Mesothelial cell of epicardium (in vitro differentiated cells): ENCODE results near the gene LDLRAD4. TPM values are rescaled to one million over a fixed set of nuclear protein-coding genes. Genes with fewer than 3 reads are reported as not detected.

Experiments
- DNase-seq, 2 experiments: peaks; one replicate each; pipeline ENCODE4 v3.0.0; 2021; ENCODE audit warnings: low spot score in 2 of 2; ENCODE audit not compliant: unreplicated experiment in 2 of 2
- H3K27ac Mint-ChIP-seq: 2 replicates; pipeline ENCODE4 v1.8.0; 2021; ENCODE audit warnings: mixed read lengths
- H3K27me3 Mint-ChIP-seq: 2 replicates; pipeline ENCODE4 v1.8.0; 2021; ENCODE audit warnings: low read depth, mixed read lengths
- H3K36me3 Mint-ChIP-seq: 2 replicates; pipeline ENCODE4 v1.8.0; 2021; ENCODE audit warnings: mixed read lengths
- H3K4me1 Mint-ChIP-seq: 2 replicates; pipeline ENCODE4 v1.8.0; 2021; ENCODE audit warnings: mixed read lengths
- H3K4me3 Mint-ChIP-seq: 2 replicates; pipeline ENCODE4 v1.8.0; 2021; ENCODE audit warnings: mild to moderate bottlenecking, moderate library complexity, mixed read lengths
- H3K9me3 Mint-ChIP-seq: 2 replicates; pipeline ENCODE4 v1.8.0; 2021; ENCODE audit warnings: mixed read lengths
- total RNA-seq: library from RNA; stranded (reverse); gene quantifications from 3 replicates; pipeline ENCODE4 v1.2.1, GENCODE V29; 2021
- TF ChIP-seq, protein P1 (sequence below): fragments of 200-600 bp; sonication (generic); IDR thresholded peaks from one replicate; pipeline ENCODE4 v1.5.0; 2021; ENCODE audit warnings: antibody characterized with exemption; ENCODE audit not compliant: unreplicated experiment

The LDLRAD4 gene
- total RNA-seq, 1 donor from 2014 or later: 29.7 TPM

DNA sequence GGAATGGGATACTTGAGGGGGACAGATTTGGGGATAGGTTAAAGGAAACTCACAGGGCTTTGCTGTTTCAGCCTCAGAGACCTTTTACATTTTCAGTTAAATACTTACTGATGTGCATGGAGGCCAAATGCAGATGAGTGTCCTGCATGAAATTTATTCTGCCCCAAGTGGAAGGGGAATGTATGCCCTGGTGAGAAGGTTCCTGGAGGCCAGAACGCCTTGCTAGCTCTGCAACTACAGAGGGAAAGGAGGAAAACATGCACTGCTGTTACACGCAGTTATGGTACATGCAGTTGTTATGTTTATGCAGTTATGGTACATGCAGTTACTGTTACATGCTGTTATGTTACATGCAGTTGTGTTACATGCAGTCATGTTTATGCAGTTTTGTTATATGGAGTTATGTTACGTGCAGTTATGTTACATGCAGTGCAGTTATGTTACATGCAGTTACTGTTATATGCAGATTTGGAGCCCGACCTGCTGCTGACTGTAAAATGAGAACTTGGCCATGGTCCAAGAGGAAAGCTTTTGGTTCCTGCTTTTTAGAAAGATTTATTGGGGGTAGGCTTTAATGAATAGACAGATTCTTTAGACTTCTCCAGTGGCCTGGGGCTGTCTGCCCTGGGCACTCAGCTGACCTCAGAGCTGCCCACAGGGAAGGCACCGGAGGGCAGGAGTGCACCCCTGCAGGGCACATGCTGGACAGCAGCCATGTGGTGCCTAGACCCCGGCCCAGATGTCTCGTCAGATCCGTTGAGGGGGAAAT is 84.1 kb downstream of the LDLRAD4 start:
- peaks cover 8% of the 10 kb centered on the region for H3K36me3 Mint-ChIP-seq
- TF ChIP-seq, protein P1, sequence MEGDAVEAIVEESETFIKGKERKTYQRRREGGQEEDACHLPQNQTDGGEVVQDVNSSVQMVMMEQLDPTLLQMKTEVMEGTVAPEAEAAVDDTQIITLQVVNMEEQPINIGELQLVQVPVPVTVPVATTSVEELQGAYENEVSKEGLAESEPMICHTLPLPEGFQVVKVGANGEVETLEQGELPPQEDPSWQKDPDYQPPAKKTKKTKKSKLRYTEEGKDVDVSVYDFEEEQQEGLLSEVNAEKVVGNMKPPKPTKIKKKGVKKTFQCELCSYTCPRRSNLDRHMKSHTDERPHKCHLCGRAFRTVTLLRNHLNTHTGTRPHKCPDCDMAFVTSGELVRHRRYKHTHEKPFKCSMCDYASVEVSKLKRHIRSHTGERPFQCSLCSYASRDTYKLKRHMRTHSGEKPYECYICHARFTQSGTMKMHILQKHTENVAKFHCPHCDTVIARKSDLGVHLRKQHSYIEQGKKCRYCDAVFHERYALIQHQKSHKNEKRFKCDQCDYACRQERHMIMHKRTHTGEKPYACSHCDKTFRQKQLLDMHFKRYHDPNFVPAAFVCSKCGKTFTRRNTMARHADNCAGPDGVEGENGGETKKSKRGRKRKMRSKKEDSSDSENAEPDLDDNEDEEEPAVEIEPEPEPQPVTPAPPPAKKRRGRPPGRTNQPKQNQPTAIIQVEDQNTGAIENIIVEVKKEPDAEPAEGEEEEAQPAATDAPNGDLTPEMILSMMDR: no peak
- no peaks in the 10 kb centered on the region for H3K27me3 Mint-ChIP-seq
- H3K27ac Mint-ChIP-seq: peak overlapping the region; percentile 86
- no peak for DNase-seq
- H3K4me1 Mint-ChIP-seq: peaks cover 42% of the 10 kb centered on the region
- H3K4me3 Mint-ChIP-seq: no peak overlapping the region
- H3K9me3 Mint-ChIP-seq: peaks cover 8% of the 10 kb centered on the region

DNA sequence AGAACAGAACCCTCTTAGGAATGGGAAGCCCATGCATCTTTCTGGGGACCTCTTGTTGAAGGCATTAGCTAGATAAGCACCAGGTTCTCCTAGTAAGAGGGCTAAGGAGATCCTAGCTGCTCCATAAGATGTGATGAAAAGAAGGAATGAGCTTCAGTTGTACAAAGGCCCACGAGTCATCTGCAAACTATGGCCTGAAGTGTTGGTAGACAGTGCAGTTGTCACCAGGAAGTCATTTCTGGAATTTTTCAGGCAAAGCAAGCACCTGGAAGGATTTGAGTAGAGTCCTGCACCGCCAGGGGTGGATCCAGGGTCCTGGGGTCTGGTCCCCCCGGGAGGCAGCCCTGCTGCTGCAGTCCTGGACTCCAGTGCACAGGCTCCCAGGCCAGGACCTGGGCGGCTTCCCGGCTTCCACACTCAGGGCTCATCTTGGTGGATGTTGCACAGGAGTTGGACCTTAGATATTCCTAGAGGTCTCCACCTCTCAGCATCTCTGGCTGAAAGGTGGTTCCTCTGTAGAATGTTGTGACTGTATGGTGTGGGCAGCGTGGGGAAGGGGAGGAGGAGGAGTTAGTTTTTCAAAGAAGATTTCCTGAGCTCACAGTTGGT is 85.3 kb downstream of the LDLRAD4 start:
- DNase-seq: no peak
- Mint-ChIP-seq H3K36me3 (peaks cover 8% of the 10 kb centered on the region), H3K9me3 (peaks cover 8% of the 10 kb centered on the region), H3K27ac (peak overlapping the region; percentile 70), H3K4me3 (no peak overlapping the region), H3K4me1 (peaks cover 42% of the 10 kb centered on the region), H3K27me3 (no peaks in the 10 kb centered on the region)
- TF ChIP-seq, protein P1: no peak

DNA sequence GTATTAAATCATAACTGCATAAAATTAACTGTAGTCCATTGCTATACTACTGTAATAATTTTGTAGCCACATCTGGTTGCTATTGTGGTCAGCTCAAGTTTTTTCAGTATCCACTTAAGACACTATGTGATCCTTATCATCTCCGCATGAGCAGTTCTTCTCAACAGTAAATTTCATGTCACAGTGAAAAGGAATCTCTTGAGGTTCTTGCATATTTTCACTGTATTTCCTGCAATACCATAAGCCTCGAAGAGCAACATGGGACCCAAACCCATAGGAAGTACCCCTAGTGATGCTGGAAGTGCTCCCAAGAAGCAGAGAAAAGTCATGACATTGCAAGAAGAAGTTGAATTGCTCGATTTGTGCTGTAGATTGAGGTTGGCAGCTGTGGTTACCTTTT is 86.7 kb downstream of the LDLRAD4 start:
- Mint-ChIP-seq H3K4me3 (no peak overlapping the region), H3K27ac (no peak overlapping the region), H3K4me1 (peaks cover 42% of the 10 kb centered on the region), H3K27me3 (no peaks in the 10 kb centered on the region), H3K36me3 (peaks cover 8% of the 10 kb centered on the region), H3K9me3 (peaks cover 8% of the 10 kb centered on the region)
- TF ChIP-seq, protein P1: no peak
- DNase-seq: no peak

DNA sequence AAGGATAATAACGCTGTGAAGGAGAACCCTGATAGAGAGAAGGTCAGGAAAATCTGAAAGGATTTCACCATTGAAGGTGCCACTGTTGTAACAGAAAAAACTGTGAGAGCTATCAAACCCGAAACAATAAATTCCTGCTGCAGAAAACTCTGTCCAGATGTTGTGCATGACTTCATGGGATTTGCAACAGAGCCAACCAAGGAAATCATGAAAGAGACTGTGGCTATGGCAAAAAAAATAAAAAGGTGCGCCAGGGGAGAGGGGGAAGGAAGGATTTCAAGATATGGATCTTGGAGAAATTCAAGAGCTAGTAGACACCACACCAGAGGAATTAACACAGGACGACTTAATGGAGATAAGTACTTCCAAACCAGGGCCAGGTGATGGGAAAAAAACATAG is 88.0 kb downstream of the LDLRAD4 start:
- Mint-ChIP-seq H3K9me3 (peaks cover 8% of the 10 kb centered on the region), H3K27ac (no peak overlapping the region), H3K4me3 (no peak overlapping the region), H3K27me3 (no peaks in the 10 kb centered on the region), H3K4me1 (peaks cover 36% of the 10 kb centered on the region), H3K36me3 (peaks cover 9% of the 10 kb centered on the region)
- TF ChIP-seq, protein P1: no peak
- DNase-seq: no peak

DNA sequence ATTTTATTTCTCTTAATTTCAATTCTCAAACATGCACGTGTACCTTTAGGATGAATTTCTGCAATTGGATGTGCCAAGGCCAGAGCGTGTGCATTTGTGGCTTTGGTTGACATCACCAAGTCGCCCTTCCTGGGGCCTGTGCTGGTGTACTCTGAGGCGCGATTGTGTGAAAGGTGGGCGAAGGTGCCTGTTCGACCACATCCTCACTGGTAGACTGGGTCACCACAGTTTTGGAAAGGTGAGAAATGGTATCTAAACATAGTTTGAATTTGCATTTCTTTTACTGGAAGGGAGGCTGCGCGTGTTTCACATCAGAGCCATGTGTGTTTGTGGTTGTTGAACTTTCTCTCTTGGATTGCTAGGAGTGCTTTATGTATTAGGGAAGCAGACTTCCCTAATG is 89.8 kb downstream of the LDLRAD4 start:
- TF ChIP-seq, protein P1: no peak
- Mint-ChIP-seq H3K9me3 (peaks cover 8% of the 10 kb centered on the region), H3K27me3 (no peaks in the 10 kb centered on the region), H3K4me1 (peaks cover 18% of the 10 kb centered on the region), H3K27ac (no peak overlapping the region), H3K4me3 (no peak overlapping the region), H3K36me3 (peaks cover 14% of the 10 kb centered on the region)
- DNase-seq: no peak
